H1 (cell line): ENCODE results near the gene PFN4. TPM values are rescaled to one million over a fixed set of nuclear protein-coding genes. Genes with fewer than 3 reads are reported as not detected.

Experiments
- CTCF ChIA-PET: fragments of 300-600 bp; sonication (Branson Sonifier 250); formaldehyde crosslinking; loops from one replicate; lab custom pipeline; 2021; ENCODE audit not compliant: partially characterized antibody; lab: Charles Lee
- POLR2A ChIA-PET: fragments of 300-600 bp; sonication (Branson Sonifier 250); formaldehyde crosslinking; loops from one replicate; lab custom pipeline; 2021; ENCODE audit warnings: inconsistent platforms; ENCODE audit not compliant: partially characterized antibody; lab: Charles Lee
- DNase-seq, 2 experiments: peaks; one replicate each; pipeline versions ENCODE4 v3.0.0 to v3.0.0-alpha.2; 2010 to 2022; ENCODE audit warnings: low spot score in 2 of 2, low read depth in 1 of 2, mixed read lengths in 1 of 2
- FAIRE-seq: peaks from 2 replicates; lab custom pipeline; 2011; peaks lifted over from hg19 to GRCh38; lab: Jason Lieb, UNC
- H2AFZ ChIP-seq: 2 replicates; pipeline ENCODE4 v1.8.1; 2012; ENCODE audit warnings: low read length, inconsistent platforms
- H2AK5ac ChIP-seq: 2 replicates; pipeline ENCODE4 v1.6.1; 2013; ENCODE audit warnings: low read depth, low read length
- H2BK120ac ChIP-seq: replicated peaks from 2 replicates; pipeline ENCODE3; 2013; ENCODE audit warnings: low read depth, low read length, inconsistent platforms
- H2BK12ac ChIP-seq: 2 replicates; pipeline ENCODE4 v1.6.1; 2013; ENCODE audit warnings: low read depth, low read length
- H2BK15ac ChIP-seq: 2 replicates; pipeline ENCODE4 v1.6.1; 2013; ENCODE audit warnings: low read length
- H2BK20ac ChIP-seq: 2 replicates; pipeline ENCODE4 v1.6.1; 2013; ENCODE audit warnings: low read length
- H2BK5ac ChIP-seq: 2 replicates; pipeline ENCODE4 v1.6.1; 2013; ENCODE audit warnings: low read depth, low read length
- H3K14ac ChIP-seq: 2 replicates; pipeline ENCODE4 v1.6.1; 2013; ENCODE audit warnings: inconsistent platforms; ENCODE audit not compliant: insufficient read length
- H3K18ac ChIP-seq: 2 replicates; pipeline ENCODE4 v1.6.1; 2013; ENCODE audit warnings: low read length; ENCODE audit errors: extremely low read depth
- H3K23ac ChIP-seq: 2 replicates; pipeline ENCODE4 v1.6.1; 2013; ENCODE audit warnings: inconsistent platforms; ENCODE audit not compliant: insufficient read length
- H3K23me2 ChIP-seq: 2 replicates; pipeline ENCODE4 v1.6.1; 2013; ENCODE audit warnings: low read depth, low read length
- H3K27ac ChIP-seq: 2 replicates; pipeline ENCODE4 v1.6.1; 2011; ENCODE audit warnings: low read depth, low read length, inconsistent platforms
- H3K27me3 ChIP-seq, 4 experiments: replicated peaks in 1 of 4; 1 replicate in 1 of 4; 2 replicates in 3 of 4; pipeline versions ENCODE4 v1.6.1 to v1.8.1; 2011 to 2013; ENCODE audit warnings: low read length in 3 of 4, mild to moderate bottlenecking in 3 of 4, inconsistent platforms in 2 of 4, mixed read lengths in 2 of 4, moderate library complexity in 1 of 4; ENCODE audit not compliant: control insufficient read depth in 3 of 4, insufficient read depth in 3 of 4; ENCODE audit errors: extremely low read depth in 1 of 4
- H3K36me3 ChIP-seq, 4 experiments: 2 replicates each; pipeline versions ENCODE4 v1.6.1 to v1.8.1; 2011 to 2013; ENCODE audit warnings: mild to moderate bottlenecking in 4 of 4, low read length in 3 of 4, moderate library complexity in 2 of 4, control low read depth in 1 of 4, inconsistent platforms in 1 of 4; ENCODE audit not compliant: insufficient read depth in 4 of 4, control insufficient read depth in 2 of 4
- H3K4ac ChIP-seq: replicated peaks from 2 replicates; pipeline ENCODE3; 2013; ENCODE audit warnings: low read length, low read depth, mixed read lengths, inconsistent platforms; ENCODE audit not compliant: insufficient read length
- H3K4me1 ChIP-seq, 4 experiments: replicated peaks in 1 of 4; 1 replicate in 1 of 4; 2 replicates in 3 of 4; pipeline versions ENCODE4 v1.6.1 to v1.8.1; 2011 to 2013; ENCODE audit warnings: low read length in 3 of 4, inconsistent platforms in 2 of 4, mixed read lengths in 1 of 4; ENCODE audit not compliant: insufficient read depth in 4 of 4, control insufficient read depth in 3 of 4
- H3K4me2 ChIP-seq, 2 experiments: 2 replicates each; pipeline versions ENCODE4 v1.6.1 to v1.8.1; 2011 to 2013; ENCODE audit warnings: low read depth in 2 of 2, low read length in 2 of 2, control low read depth in 1 of 2, inconsistent platforms in 1 of 2, mild to moderate bottlenecking in 1 of 2; ENCODE audit not compliant: insufficient read depth in 1 of 2
- H3K4me3 ChIP-seq, 4 experiments: fragments of 200-600, 300-600 bp in 1 of 4; sonication (generic), shearing (Covaris generic), sonication (Bioruptor Twin) in 1 of 4; 2 replicates each; pipeline versions ENCODE4 v1.5.1 to v1.8.1; 2011 to 2016; ENCODE audit warnings: low read length in 4 of 4, low read depth in 3 of 4, control low read depth in 2 of 4, inconsistent platforms in 2 of 4, mild to moderate bottlenecking in 2 of 4, mixed read lengths in 1 of 4, moderate library complexity in 1 of 4; ENCODE audit not compliant: insufficient read depth in 2 of 4; ENCODE audit errors: extremely low read depth in 1 of 4
- H3K56ac ChIP-seq: replicated peaks from 2 replicates; pipeline ENCODE3; 2013; ENCODE audit warnings: low read depth, mild to moderate bottlenecking, mixed read lengths, low read length, inconsistent platforms; ENCODE audit not compliant: insufficient read length
- H3K79me1 ChIP-seq: 2 replicates; pipeline ENCODE4 v1.6.1; 2013; ENCODE audit warnings: low read depth, low read length, control low read depth
- H3K79me2 ChIP-seq, 2 experiments: 2 replicates each; pipeline versions ENCODE4 v1.6.1 to v1.8.1; 2012 to 2013; ENCODE audit warnings: low read length in 2 of 2, mild to moderate bottlenecking in 2 of 2, inconsistent platforms in 1 of 2; ENCODE audit not compliant: insufficient read depth in 2 of 2, control insufficient read depth in 1 of 2
- H3K9ac ChIP-seq, 4 experiments: replicated peaks in 1 of 4; 1 replicate in 1 of 4; 2 replicates in 3 of 4; pipeline versions ENCODE4 v1.6.1 to v1.8.1; 2011 to 2013; ENCODE audit warnings: low read depth in 3 of 4, low read length in 3 of 4, control low read depth in 2 of 4, mild to moderate bottlenecking in 2 of 4, moderate library complexity in 2 of 4, inconsistent platforms in 1 of 4; ENCODE audit errors: extremely low read depth in 1 of 4
- H3K9me3 ChIP-seq, 2 experiments: 2 replicates each; pipeline versions ENCODE4 v1.6.1 to v1.8.1; 2012 to 2013; ENCODE audit warnings: mild to moderate bottlenecking in 2 of 2, moderate library complexity in 2 of 2, control low read depth in 1 of 2, inconsistent platforms in 1 of 2, low read depth in 1 of 2, low read length in 1 of 2, mixed read lengths in 1 of 2; ENCODE audit not compliant: insufficient read depth in 2 of 2
- H4K20me1 ChIP-seq, 2 experiments: replicated peaks in 1 of 2; 2 replicates each; pipeline versions ENCODE3 to v1.8.1; 2011 to 2013; ENCODE audit warnings: inconsistent platforms in 2 of 2, low read length in 2 of 2, mild to moderate bottlenecking in 1 of 2; ENCODE audit not compliant: insufficient read depth in 2 of 2, control insufficient read depth in 1 of 2
- H4K5ac ChIP-seq: 2 replicates; pipeline ENCODE4 v1.6.1; 2013; ENCODE audit warnings: low read length, low read depth, mixed read lengths, inconsistent platforms; ENCODE audit not compliant: insufficient read length
- H4K8ac ChIP-seq: 2 replicates; pipeline ENCODE4 v1.8.0; 2013; ENCODE audit warnings: mild to moderate bottlenecking, moderate library complexity, low read length, inconsistent platforms; ENCODE audit not compliant: insufficient read depth; ENCODE audit errors: extremely low read depth
- H4K91ac ChIP-seq: replicated peaks from 2 replicates; pipeline ENCODE3; 2013; ENCODE audit warnings: low read length, mixed read lengths, inconsistent platforms; ENCODE audit not compliant: insufficient read length
- BRCA1 ChIP-seq: IDR thresholded peaks from 2 replicates; pipeline ENCODE4 v1.6.1; 2012; ENCODE audit warnings: low read depth, low read length, improper control_type of control experiment
- CHD2 ChIP-seq: IDR thresholded peaks from 2 replicates; pipeline ENCODE4 v1.6.1; 2012; ENCODE audit warnings: low read length, improper control_type of control experiment
- CREB1 ChIP-seq: IDR thresholded peaks from 2 replicates; pipeline ENCODE4 v1.6.1; 2012; ENCODE audit warnings: inconsistent platforms
- HDAC2 ChIP-seq, 2 experiments: fragments of 300-600 bp in 1 of 2; sonication (generic) in 1 of 2; IDR thresholded peaks; 2 replicates each; pipeline ENCODE4 v1.6.1; 2011 to 2012; ENCODE audit warnings: low read depth in 2 of 2, low read length in 2 of 2, mild to moderate bottlenecking in 2 of 2, moderate library complexity in 2 of 2, borderline replicate concordance in 1 of 2, inconsistent platforms in 1 of 2
- RFX5 ChIP-seq: IDR thresholded peaks from 2 replicates; pipeline ENCODE4 v1.6.1; 2011; ENCODE audit warnings: low read depth, low read length, improper control_type of control experiment, borderline replicate concordance
- SP1 ChIP-seq: IDR thresholded peaks from 2 replicates; pipeline ENCODE4 v1.6.1; 2011; ENCODE audit warnings: low read depth, low read length
- SP2 ChIP-seq: IDR thresholded peaks from 2 replicates; pipeline ENCODE4 v1.6.1; 2012; ENCODE audit warnings: mild to moderate bottlenecking, low read length, inconsistent platforms
- WGBS, 2 experiments: shearing (Covaris generic) in 1 of 2; methylation state at CpG; one replicate each; pipeline versions ENCODE4 v1.1.6 to v1.1.7; 2013 to 2015; ENCODE audit warnings: low lambda C conversion rate in 2 of 2, mixed read lengths in 2 of 2, inconsistent platforms in 1 of 2, low coverage in 1 of 2, missing lambda C conversion rate in 1 of 2; ENCODE audit not compliant: insufficient replicate concordance in 2 of 2, insufficient coverage in 1 of 2, insufficient read length in 1 of 2; ENCODE audit errors: extremely low coverage in 1 of 2, missing lambda C conversion rate in 1 of 2; 5-methylcytosine and 5-hydroxymethylcytosine counted together
- polyA plus RNA-seq, 7 experiments: library from polyadenylated mRNA; depleted of rRNA in 3 of 7; stranded (reverse) in 5 of 7; unstranded in 2 of 7; fragments of >200 nt in 5 of 7; fragments of 200-250 nt in 2 of 7; gene quantifications; 1 replicate in 5 of 7; 2 replicates in 1 of 7; 4 replicates in 1 of 7; pipeline versions ENCODE4 v1.2.1 to v1.2.3, GENCODE V29; 2011 to 2013; ENCODE audit warnings: missing spikeins in 2 of 7, mixed read lengths in 2 of 7
- total RNA-seq: library from RNA; stranded (reverse); fragmentation: NEBNext Ultra II Directional; extraction: Animal tissue kit (Norgen Biotek cat#: 25700); gene quantifications from 2 replicates; pipeline ENCODE4 v1.2.1, GENCODE V29; 2021

Gene PFN4
- total and polyA plus RNA-seq, 2 of the 8 experiments (the other 6 are each of a cell fraction or from before 2014, with no cell fraction given) = not detected

- H3K4me3 ChIP-seq = no peak overlapping the region
- no peaks in the 10 kb centered on the region for H3K79me2 ChIP-seq
- no peak for DNase-seq
- H2AFZ ChIP-seq = no peak overlapping the region
- TF ChIP-seq SP1 = no peak
- TF ChIP-seq RFX5 = no peak
- no peak for TF ChIP-seq BRCA1
- no peak for TF ChIP-seq SP2
- TF ChIP-seq CHD2 = no peak
- no peak for TF ChIP-seq CREB1
- TF ChIP-seq HDAC2 (IDR thresholded peaks at IDR 0.05; ENCODE audit: borderline replicate concordance in 1 of 2, low read depth in 2 of 2, low read length in 2 of 2) = no peak
- ChIA-PET CTCF (interaction anchor here (0.6 to 2.4 kb wide), 4 partner anchors 11 to 124 kb away, joined by 3 to 11 read pairs (median 4); partner anchors contain the start of gene TP53I3), POLR2A (interaction anchor here (0.9 kb wide), 1 partner anchor 11 kb away, joined by 3 read pairs; no protein-coding TSS in a partner anchor)
- no peak overlapping the region for H2BK15ac ChIP-seq
- no peaks in the 10 kb centered on the region for H3K79me1 ChIP-seq
- no peak overlapping the region for H4K91ac ChIP-seq
- WGBS, 2 experiments = 91% methylated on average over 5 of the region's 5 CpGs; no CpG with 5 or more reads in 1 of the 2 experiments
- no peak overlapping the region for H2BK5ac ChIP-seq
- H2BK20ac ChIP-seq = no peak overlapping the region
- no peaks in the 10 kb centered on the region; the same call in 1 of the 2 replicates for H3K23me2 ChIP-seq
- H3K9me3 ChIP-seq = peaks cover 5 to 7% of the 10 kb centered on the region in 2 experiments; a peak in 3 of 4 replicates
- H3K4me2 ChIP-seq = no peak overlapping the region
- H3K36me3 ChIP-seq = 0 out of 8 replicates have a peak, but pooled peaks cover 0 to 3% (median 0%) of the 10 kb centered on the region in 4 experiments
- H3K27me3 ChIP-seq = peaks cover 0 to 1% (median 0%) of the 10 kb centered on the region in 4 experiments; a peak in 1 of 7 replicates
- H4K20me1 ChIP-seq = no peaks in the 10 kb centered on the region
- H4K5ac ChIP-seq = no peak overlapping the region
- H3K14ac ChIP-seq = no peak overlapping the region
- no peak overlapping the region for H3K23ac ChIP-seq
- no peak overlapping the region for H3K4ac ChIP-seq
- no peaks in the 10 kb centered on the region for H3K4me1 ChIP-seq
- H2BK120ac ChIP-seq = no peak overlapping the region
- H3K56ac ChIP-seq = no peak overlapping the region
- H3K27ac ChIP-seq = no peak overlapping the region
- H3K9ac ChIP-seq = no peak overlapping the region
- no peak overlapping the region for H2BK12ac ChIP-seq
- no peak overlapping the region for H2AK5ac ChIP-seq
- FAIRE-seq = no peak
- no peak overlapping the region for H4K8ac ChIP-seq
- H3K18ac ChIP-seq = no peak overlapping the region; the same call in 1 of the 2 replicates
These were observed 29.5 kb upstream of the PFN4 start for GRCh38 chr2:24152413-24153197.
